CD14-positive monocyte (primary cell): ENCODE measurements around the gene PAFAH1B2. TPM values are rescaled to one million over a fixed set of nuclear protein-coding genes. Genes with fewer than 3 reads are reported as not detected.

Source experiments
- DNase-seq, 3 donors: peaks; one replicate each; pipeline ENCODE4 v3.0.0-alpha.2; 2011 to 2022
- H2AFZ ChIP-seq: 2 replicates; pipeline ENCODE4 v1.6.0; 2012; ENCODE audit warnings: mild to moderate bottlenecking, low read depth, low read length, inconsistent platforms; ENCODE audit not compliant: insufficient read depth, poor library complexity, severe bottlenecking
- H3K27ac ChIP-seq, 2 donors: 1 replicate in 1 of 2; 2 replicates in 1 of 2; pipeline ENCODE4 v1.5.1; 2012 to 2013; ENCODE audit warnings: low read length in 2 of 2, control low read depth in 1 of 2, inconsistent platforms in 1 of 2, low read depth in 1 of 2, mild to moderate bottlenecking in 1 of 2
- H3K27me3 ChIP-seq, 2 donors: one replicate each; pipeline versions ENCODE4 v1.6.0 to v1.6.1; 2011 to 2013; ENCODE audit warnings: low read length in 2 of 2; ENCODE audit not compliant: control insufficient read depth in 2 of 2, insufficient read depth in 2 of 2
- H3K36me3 ChIP-seq, 2 donors: replicated peaks in 1 of 2; 1 replicate in 1 of 2; 2 replicates in 1 of 2; pipeline versions ENCODE4 v1.5.1 to v1.6.1; 2012 to 2013; ENCODE audit warnings: low read length in 2 of 2, control low read depth in 1 of 2, inconsistent platforms in 1 of 2, mild to moderate bottlenecking in 1 of 2; ENCODE audit not compliant: insufficient read depth in 2 of 2, control insufficient read depth in 1 of 2
- H3K4me1 ChIP-seq, 2 donors: 1 replicate in 1 of 2; 2 replicates in 1 of 2; pipeline versions ENCODE4 v1.5.1 to v1.6.1; 2012 to 2013; ENCODE audit warnings: low read length in 2 of 2, control low read depth in 1 of 2, inconsistent platforms in 1 of 2, mild to moderate bottlenecking in 1 of 2, moderate library complexity in 1 of 2; ENCODE audit not compliant: insufficient read depth in 2 of 2, control insufficient read depth in 1 of 2
- H3K4me2 ChIP-seq: replicated peaks from 2 replicates; pipeline ENCODE3; 2012; ENCODE audit warnings: low read length, moderate library complexity, mild to moderate bottlenecking; ENCODE audit not compliant: poor library complexity, severe bottlenecking; ENCODE audit errors: extremely low read depth
- H3K4me3 ChIP-seq, 3 experiments: fragments of 200-600 bp in 1 of 3; sonication (generic) in 1 of 3; replicated peaks in 1 of 3; 1 replicate in 2 of 3; 2 replicates in 1 of 3; pipeline ENCODE4 v1.5.1; 2011 to 2013; ENCODE audit warnings: low read length in 3 of 3, mild to moderate bottlenecking in 3 of 3, control low read depth in 2 of 3, low read depth in 2 of 3, inconsistent platforms in 1 of 3, moderate library complexity in 1 of 3
- H3K79me2 ChIP-seq: 2 replicates; pipeline ENCODE4 v1.6.0; 2012; ENCODE audit warnings: mild to moderate bottlenecking, control low read depth, inconsistent platforms, low read length, moderate library complexity; ENCODE audit not compliant: insufficient read depth
- H3K9ac ChIP-seq: 2 replicates; pipeline ENCODE4 v1.6.0; 2017; ENCODE audit warnings: low read length, mild to moderate bottlenecking; ENCODE audit not compliant: insufficient read depth, poor library complexity, severe bottlenecking
- H3K9me3 ChIP-seq, 2 donors: replicated peaks in 1 of 2; 1 replicate in 1 of 2; 2 replicates in 1 of 2; pipeline versions ENCODE4 v1.5.1 to v1.6.1; 2012 to 2013; ENCODE audit warnings: low read length in 2 of 2, control low read depth in 1 of 2; ENCODE audit not compliant: control insufficient read depth in 1 of 2, insufficient read depth in 1 of 2
- H4K20me1 ChIP-seq: 2 replicates; pipeline ENCODE4 v1.6.0; 2012; ENCODE audit warnings: mild to moderate bottlenecking, low read length, control low read depth, moderate library complexity; ENCODE audit not compliant: insufficient read depth
- H3K27ac Mint-ChIP-seq, 7 donors: one replicate each; pipeline ENCODE4 v1.8.0; 2020; ENCODE audit warnings: mild to moderate bottlenecking in 7 of 7, mixed read lengths in 7 of 7, moderate library complexity in 6 of 7, inconsistent platforms in 2 of 7
- H3K27me3 Mint-ChIP-seq, 3 donors: one replicate each; pipeline ENCODE4 v1.8.0; 2021 to 2022; ENCODE audit warnings: low read depth in 3 of 3, mild to moderate bottlenecking in 3 of 3, mixed read lengths in 3 of 3, moderate library complexity in 3 of 3, inconsistent platforms in 1 of 3
- H3K36me3 Mint-ChIP-seq, 2 donors: one replicate each; pipeline ENCODE4 v1.8.0; 2020; ENCODE audit warnings: mixed read lengths in 2 of 2, inconsistent platforms in 1 of 2, mild to moderate bottlenecking in 1 of 2
- H3K4me1 Mint-ChIP-seq: one replicate; pipeline ENCODE4 v1.8.0; 2020; ENCODE audit warnings: mild to moderate bottlenecking, mixed read lengths
- H3K4me3 Mint-ChIP-seq, 2 donors: one replicate each; pipeline ENCODE4 v1.8.0; 2020; ENCODE audit warnings: mild to moderate bottlenecking in 2 of 2, mixed read lengths in 2 of 2, moderate library complexity in 1 of 2
- H3K9me3 Mint-ChIP-seq, 7 donors: one replicate each; pipeline ENCODE4 v1.8.0; 2020 to 2022; ENCODE audit warnings: mixed read lengths in 7 of 7, mild to moderate bottlenecking in 6 of 7, moderate library complexity in 6 of 7, inconsistent platforms in 2 of 7
- CTCF ChIP-seq: fragments of 200-600 bp; IDR thresholded peaks from one replicate; pipeline ENCODE4 v1.8.0; 2022; ENCODE audit warnings: antibody characterized with exemption, mild to moderate bottlenecking
- WGBS: methylation state at CpG from one replicate; pipeline ENCODE4 v1.1.5; 2013; ENCODE audit warnings: missing lambda C conversion rate; ENCODE audit not compliant: insufficient coverage; 5-methylcytosine and 5-hydroxymethylcytosine counted together
- intact Hi-C, 2 donors: fragments of 100-400 bp; cut with micrococcal nuclease; formaldehyde crosslinking; loops; one replicate each; pipeline versions ENCODE4 v1.15.0 to v1.15.1; 2023
- polyA plus RNA-seq, 3 donors: library from polyadenylated mRNA; depleted of rRNA in 1 of 3; unstranded in 2 of 3; stranded (reverse) in 1 of 3; fragments of 300-500 nt in 2 of 3; fragments of >200 nt in 1 of 3; fragmentation: Illumina TruSeq in 2 of 3; gene quantifications; 1 replicate in 2 of 3; 2 replicates in 1 of 3; pipeline ENCODE4 v1.2.3, GENCODE V29; 2012 to 2021

PAFAH1B2 gene
- polyA plus RNA-seq, 3 donors: 16.9 to 25.1 (median 23.7) TPM

- H4K20me1 ChIP-seq: no peaks in the 10 kb centered on the region
- H3K27ac ChIP-seq: no peak overlapping the region
- no peak overlapping the region for H3K4me2 ChIP-seq
- peaks cover 69 to 74% of the 10 kb centered on the region in 2 donors for H3K36me3 ChIP-seq
- no peak overlapping the region for H2AFZ ChIP-seq
- H3K4me3 Mint-ChIP-seq: no peak overlapping the region
- H3K27me3 Mint-ChIP-seq: peaks cover 0 to 2% (median 1%) of the 10 kb centered on the region in 3 donors
- H3K4me1 Mint-ChIP-seq: peaks cover 55% of the 10 kb centered on the region
- H3K79me2 ChIP-seq: peaks cover 13% of the 10 kb centered on the region
- H3K9me3 Mint-ChIP-seq: peaks cover 0 to 2% (median 0%) of the 10 kb centered on the region in 7 donors
- no peaks in the 10 kb centered on the region for H3K9me3 ChIP-seq
- H3K4me3 ChIP-seq: no peak overlapping the region
- H3K27me3 ChIP-seq: no peaks in the 10 kb centered on the region
- 97% methylated on average over 21 of the region's 26 CpGs for WGBS
- peaks cover 57 to 61% of the 10 kb centered on the region in 2 donors for H3K4me1 ChIP-seq
- no peak for DNase-seq
- H3K27ac Mint-ChIP-seq: peak overlapping the region in 5 of 7 donors; percentile 18 to 85 (median 54)
- intact Hi-C loops: no loop called here
- TF ChIP-seq CTCF: no peak
- H3K36me3 Mint-ChIP-seq: peaks cover 79 to 99% of the 10 kb centered on the region in 2 donors
- H3K9ac ChIP-seq: no peak overlapping the region
Measured at GRCh38 chr11:117191680-117192400, 47.8 kb downstream of the PAFAH1B2 start.

GRCh38 chr11:117192401-117192875 is 48.4 kb downstream of the PAFAH1B2 start:
- H3K4me2 ChIP-seq: no peak overlapping the region
- peaks cover 79 to 99% of the 10 kb centered on the region in 2 donors for H3K36me3 Mint-ChIP-seq
- peaks cover 0 to 2% (median 0%) of the 10 kb centered on the region in 7 donors for H3K9me3 Mint-ChIP-seq
- peak overlapping the region in 1 of 7 donors; percentile 58 for H3K27ac Mint-ChIP-seq
- peak overlapping the region in 1 of 2 donors; percentile 41 for H3K27ac ChIP-seq
- H3K9ac ChIP-seq: no peak overlapping the region
- no peaks in the 10 kb centered on the region for H4K20me1 ChIP-seq
- peaks cover 73 to 80% of the 10 kb centered on the region in 2 donors for H3K36me3 ChIP-seq
- intact Hi-C loops: no loop called here
- H3K4me3 Mint-ChIP-seq: no peak overlapping the region
- no peak for DNase-seq
- TF ChIP-seq CTCF: no peak
- H3K27me3 Mint-ChIP-seq: peaks cover 0 to 3% (median 2%) of the 10 kb centered on the region in 3 donors
- 97% methylated on average over 5 of the region's 17 CpGs for WGBS
- peaks cover 51 to 55% of the 10 kb centered on the region in 2 donors for H3K4me1 ChIP-seq
- H3K4me3 ChIP-seq: no peak overlapping the region
- no peak overlapping the region for H2AFZ ChIP-seq
- peaks cover 7% of the 10 kb centered on the region for H3K79me2 ChIP-seq
- no peaks in the 10 kb centered on the region for H3K27me3 ChIP-seq
- H3K4me1 Mint-ChIP-seq: peaks cover 50% of the 10 kb centered on the region
- H3K9me3 ChIP-seq: no peaks in the 10 kb centered on the region
